ENCODE results near the gene FIGLA.
A peak's percentile ranks its signal among the peaks of the same experiment; 100 is the strongest.

Gene FIGLA

GRCh38 chr2:70790136-70790828 lies at the start of gene FIGLA:
FIGLA (minus strand) TSS chr2:70790643; CDS start chr2:70790638, 5 bp downstream.
- DNase-seq = no peak

GRCh38 chr2:70837980-70838925 lies 47.8 kb upstream of the FIGLA start:
- no peak for DNase-seq

GRCh38 chr2:70835643-70836042 lies 45.2 kb upstream of the FIGLA start, which contains the start of gene CD207:
CD207 (minus strand) TSS chr2:70835816; CDS start chr2:70835776, 40 bp downstream.
- DNase-seq = no peak

- DNase-seq = no peak
These were observed 44.4 kb upstream of the FIGLA start for GRCh38 chr2:70834881-70835280.

GRCh38 chr2:70834106-70834505 lies 43.7 kb upstream of the FIGLA start:
- no peak for DNase-seq

GRCh38 chr2:70833246-70833645 lies 42.8 kb upstream of the FIGLA start:
- DNase-seq = no peak

- no peak for DNase-seq
These were observed 41.9 kb upstream of the FIGLA start for GRCh38 chr2:70832386-70832785.

GRCh38 chr2:70831861-70832260 lies 41.4 kb upstream of the FIGLA start:
- no peak for DNase-seq

- no peak for DNase-seq
These were observed 39.9 kb upstream of the FIGLA start for GRCh38 chr2:70830366-70830765.

- no peak for DNase-seq
These were observed 39.5 kb upstream of the FIGLA start for GRCh38 chr2:70829916-70830315.

- peak; percentile 86 for DNase-seq
These were observed 38.7 kb upstream of the FIGLA start for GRCh38 chr2:70828914-70829824.

GRCh38 chr2:70828115-70828514 lies 37.7 kb upstream of the FIGLA start:
- no peak for DNase-seq

GRCh38 chr2:70827388-70827787 lies 36.9 kb upstream of the FIGLA start:
- DNase-seq = no peak

- DNase-seq = no peak
These were observed 36.4 kb upstream of the FIGLA start for GRCh38 chr2:70826696-70827350.

GRCh38 chr2:70823249-70823648 lies 32.8 kb upstream of the FIGLA start:
- no peak for DNase-seq

- no peak for DNase-seq
These were observed 32.4 kb upstream of the FIGLA start for GRCh38 chr2:70822843-70823242.

- no peak for DNase-seq
These were observed 30.1 kb upstream of the FIGLA start, which contains the start of gene CLEC4F for GRCh38 chr2:70820499-70820898. CLEC4F (minus strand) TSS chr2:70820599; CDS start chr2:70820523, 76 bp downstream.

- no peak for DNase-seq
These were observed 27.0 kb upstream of the FIGLA start for GRCh38 chr2:70817284-70817954.

- no peak for DNase-seq
These were observed 26.3 kb upstream of the FIGLA start for GRCh38 chr2:70816726-70817125.

GRCh38 chr2:70808983-70809958 lies 18.8 kb upstream of the FIGLA start:
- DNase-seq = no peak

- no peak for DNase-seq
These were observed 17.3 kb upstream of the FIGLA start for GRCh38 chr2:70807828-70808118.

All from EL (cell line).